Stomach (tissue), 4 donors: ENCODE data around the gene WWOX.

Experiments
- CTCF ChIP-seq, 7 experiments: fragments of 450-650 bp in 4 of 7; fragments of 200-600 bp in 3 of 7; sonication (generic) in 3 of 7; IDR thresholded peaks; one replicate each; pipeline ENCODE4 v1.5.1; 2016 to 2019; ENCODE audit warnings: antibody characterized with exemption in 7 of 7, control low read depth in 2 of 7, mild to moderate bottlenecking in 1 of 7
- EP300 ChIP-seq: sonication (generic); formaldehyde crosslinking; IDR thresholded peaks from one replicate; pipeline ENCODE4 v1.6.1; 2017; ENCODE audit warnings: antibody characterized with exemption
- POLR2AphosphoS5 ChIP-seq, 3 donors: sonication (generic); formaldehyde crosslinking; IDR thresholded peaks; one replicate each; pipeline ENCODE4 v1.6.1; 2016; ENCODE audit warnings: antibody characterized with exemption in 3 of 3

GRCh38 chr16:78137179-78137578, 37.7 kb downstream of the WWOX start:
- no peak for TF ChIP-seq EP300
- no peak for TF ChIP-seq POLR2AphosphoS5 (IDR thresholded peaks at IDR 0.05)
- TF ChIP-seq CTCF (IDR thresholded peaks at IDR 0.05), result no peak
